Brain microvascular endothelial cell (primary cell): ENCODE data around the gene UBASH3B.
"Not testable (repeated sequence)": the region's sequence is repeated elsewhere in the genome, so short reads cannot be mapped to it uniquely, and the experiment has no call there.

ENCODE experiments used
- DNase-seq: peaks from one replicate; pipeline ENCODE4 v3.0.0-alpha.2; 2020
- H3K27ac ChIP-seq: fragments of 250-450 bp; sonication (Bioruptor Pico); 2 replicates; pipeline ENCODE4 v1.5.1; 2020; ENCODE audit warnings: mild to moderate bottlenecking, moderate library complexity
- H3K27me3 ChIP-seq: fragments of 250-450 bp; sonication (Bioruptor Pico); replicated peaks from 2 replicates; pipeline ENCODE4 v1.5.1; 2020; ENCODE audit warnings: mild to moderate bottlenecking
- H3K36me3 ChIP-seq: fragments of 250-450 bp; sonication (Bioruptor Pico); replicated peaks from 2 replicates; pipeline ENCODE4 v1.5.1; 2020; ENCODE audit warnings: mild to moderate bottlenecking
- H3K4me3 ChIP-seq: 2 replicates; pipeline ENCODE4 v1.5.1; 2011; ENCODE audit warnings: low read depth, mild to moderate bottlenecking, control low read depth, low read length, moderate library complexity
- in situ Hi-C: cut with HindIII; loops from 2 replicates; pipeline ENCODE4 v1.10.0; 2017; ENCODE audit warnings: low sequenced_read_pairs, low pct_ligation_motif_present
- TF ChIP-seq, protein P1 (sequence below): IDR thresholded peaks from 2 replicates; pipeline ENCODE4 v1.5.1; 2011; ENCODE audit warnings: low read depth, mild to moderate bottlenecking, moderate library complexity, low read length, control low read depth, inconsistent platforms; ENCODE audit errors: missing control alignments

The UBASH3B gene

DNA sequence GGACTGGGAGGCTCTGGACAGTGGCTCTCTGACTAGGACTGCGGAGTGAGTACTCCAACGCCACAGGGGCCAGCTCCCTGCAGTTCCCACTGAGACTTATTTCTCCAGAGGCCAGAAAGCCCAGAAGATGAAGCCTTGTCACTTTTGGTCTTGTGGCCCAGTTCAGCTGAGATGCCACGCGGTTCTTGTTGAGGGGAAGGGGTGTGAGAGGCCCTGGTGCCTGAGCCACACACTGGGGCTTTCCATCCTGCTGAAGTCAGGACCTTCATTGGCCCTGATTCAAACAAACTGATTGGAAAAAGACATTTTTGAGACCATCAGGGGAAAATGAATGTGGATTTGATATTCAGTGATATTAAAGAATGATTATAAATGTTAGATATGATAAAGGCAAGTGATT lies 73.6 kb downstream of the UBASH3B start:
- H3K4me3 ChIP-seq = no peak overlapping the region
- no peaks in the 10 kb centered on the region for H3K27me3 ChIP-seq
- TF ChIP-seq, protein P1, sequence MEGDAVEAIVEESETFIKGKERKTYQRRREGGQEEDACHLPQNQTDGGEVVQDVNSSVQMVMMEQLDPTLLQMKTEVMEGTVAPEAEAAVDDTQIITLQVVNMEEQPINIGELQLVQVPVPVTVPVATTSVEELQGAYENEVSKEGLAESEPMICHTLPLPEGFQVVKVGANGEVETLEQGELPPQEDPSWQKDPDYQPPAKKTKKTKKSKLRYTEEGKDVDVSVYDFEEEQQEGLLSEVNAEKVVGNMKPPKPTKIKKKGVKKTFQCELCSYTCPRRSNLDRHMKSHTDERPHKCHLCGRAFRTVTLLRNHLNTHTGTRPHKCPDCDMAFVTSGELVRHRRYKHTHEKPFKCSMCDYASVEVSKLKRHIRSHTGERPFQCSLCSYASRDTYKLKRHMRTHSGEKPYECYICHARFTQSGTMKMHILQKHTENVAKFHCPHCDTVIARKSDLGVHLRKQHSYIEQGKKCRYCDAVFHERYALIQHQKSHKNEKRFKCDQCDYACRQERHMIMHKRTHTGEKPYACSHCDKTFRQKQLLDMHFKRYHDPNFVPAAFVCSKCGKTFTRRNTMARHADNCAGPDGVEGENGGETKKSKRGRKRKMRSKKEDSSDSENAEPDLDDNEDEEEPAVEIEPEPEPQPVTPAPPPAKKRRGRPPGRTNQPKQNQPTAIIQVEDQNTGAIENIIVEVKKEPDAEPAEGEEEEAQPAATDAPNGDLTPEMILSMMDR = no peak
- no peaks in the 10 kb centered on the region for H3K36me3 ChIP-seq
- DNase-seq = no peak
- in situ Hi-C loops = loop anchor here (25.0 kb wide), 1 partner anchor 92 kb away; no protein-coding TSS in a partner anchor
- H3K27ac ChIP-seq = no peak overlapping the region

DNA sequence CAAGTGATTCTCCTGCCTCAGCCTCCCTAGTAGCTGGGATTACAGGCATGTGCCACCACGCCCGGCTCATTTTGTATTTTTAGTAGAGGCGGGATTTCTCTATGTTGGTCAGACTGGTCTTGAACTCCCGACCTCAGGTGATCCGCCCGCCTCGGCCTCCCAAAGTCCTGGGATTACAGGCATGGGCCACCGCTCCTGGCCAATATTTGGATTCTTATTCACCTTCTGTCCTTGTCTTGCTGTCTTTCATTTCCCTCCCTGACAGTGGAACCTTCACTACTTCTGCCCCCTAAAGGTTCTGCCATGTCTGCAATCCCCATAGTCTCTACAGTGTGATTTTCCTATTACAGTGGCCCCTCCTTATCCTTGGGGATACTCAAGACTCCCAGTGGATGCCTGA lies 75.2 kb downstream of the UBASH3B start:
- not testable (repeated sequence) for DNase-seq, H3K27me3 ChIP-seq, H3K4me3 ChIP-seq, H3K36me3 ChIP-seq
- in situ Hi-C loops = loop anchor here (25.0 kb wide), 1 partner anchor 93 kb away; no protein-coding TSS in a partner anchor
- peak overlapping the region; percentile 78 for H3K27ac ChIP-seq

DNA sequence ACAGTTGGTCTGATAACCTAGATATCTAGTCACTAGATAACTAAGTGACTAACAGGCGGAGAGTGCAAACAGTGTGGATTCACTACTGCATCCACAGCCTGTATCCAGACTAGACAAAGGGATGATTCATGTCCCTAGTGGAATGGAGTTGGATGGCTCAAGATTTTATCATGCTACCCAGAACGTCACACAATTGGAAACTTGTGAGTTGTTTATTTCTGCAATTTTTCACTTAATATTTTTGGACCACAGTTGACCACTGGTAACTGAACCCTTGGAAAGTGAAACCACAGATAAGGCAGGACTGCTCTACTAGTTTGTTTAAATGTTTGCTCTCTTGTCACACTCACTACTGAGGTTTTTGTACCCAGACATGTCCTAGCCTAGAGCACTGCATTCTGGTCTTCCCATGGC lies 76.0 kb downstream of the UBASH3B start:
- no peaks in the 10 kb centered on the region for H3K36me3 ChIP-seq
- H3K4me3 ChIP-seq = no peak overlapping the region
- DNase-seq = peak; percentile 98
- in situ Hi-C loops = loop anchor here (25.0 kb wide), 1 partner anchor 94 kb away; no protein-coding TSS in a partner anchor
- TF ChIP-seq, protein P1 = no peak
- H3K27ac ChIP-seq = peak overlapping the region; percentile 95
- H3K27me3 ChIP-seq = no peaks in the 10 kb centered on the region

DNA sequence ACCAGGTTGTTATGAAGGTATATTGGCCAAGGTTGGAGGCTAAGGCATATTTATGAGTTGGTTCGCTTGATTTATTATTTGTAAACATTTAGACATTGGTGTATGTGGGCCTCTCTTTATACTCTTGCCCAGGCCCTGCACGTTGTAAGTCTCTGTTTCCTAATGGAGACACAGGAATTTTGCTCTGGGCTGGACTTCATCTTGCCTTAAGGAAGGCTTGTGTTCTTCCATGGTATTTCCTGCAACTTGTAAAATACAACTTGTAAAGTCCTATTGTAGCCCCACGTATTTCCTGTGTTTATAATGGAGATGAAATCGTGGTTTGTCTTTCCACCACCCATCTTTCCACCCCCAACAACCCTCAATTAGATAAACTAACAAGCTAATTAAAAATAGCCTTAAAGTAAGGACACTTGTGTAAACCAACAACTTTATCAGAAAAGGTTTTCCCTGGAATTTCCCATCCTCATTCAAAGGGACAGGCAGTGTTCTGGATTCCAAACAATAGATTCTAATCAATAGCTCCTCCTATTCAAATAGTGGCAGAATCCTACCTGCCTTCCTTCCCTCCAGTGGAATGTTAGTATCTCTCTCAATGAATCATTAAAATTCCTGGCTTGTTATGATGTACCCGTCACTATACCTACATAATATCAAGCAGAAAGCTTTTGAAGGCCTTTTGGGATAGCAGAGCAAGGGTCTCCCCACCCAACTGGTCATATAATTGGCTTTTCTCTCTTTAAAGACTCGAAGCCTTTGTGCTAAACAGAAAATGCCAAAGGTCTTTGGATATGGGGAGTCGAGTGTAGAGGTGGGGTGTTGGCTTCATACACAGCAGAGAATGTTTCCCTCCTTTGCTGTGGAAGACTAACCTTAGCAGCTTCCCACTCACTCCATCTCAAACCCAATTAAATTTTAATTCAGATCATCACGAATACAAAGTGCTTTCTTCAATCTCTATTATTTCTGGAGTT lies 77.1 kb downstream of the UBASH3B start:
- Histone ChIP-seq H3K36me3 (no peaks in the 10 kb centered on the region), H3K27me3 (no peaks in the 10 kb centered on the region), H3K27ac (peak overlapping the region; percentile 95), H3K4me3 (no peak overlapping the region)
- in situ Hi-C loops = loop anchor here (25.0 kb wide), 1 partner anchor 95 kb away; no protein-coding TSS in a partner anchor
- no peak for DNase-seq
- TF ChIP-seq, protein P1 = no peak

DNA sequence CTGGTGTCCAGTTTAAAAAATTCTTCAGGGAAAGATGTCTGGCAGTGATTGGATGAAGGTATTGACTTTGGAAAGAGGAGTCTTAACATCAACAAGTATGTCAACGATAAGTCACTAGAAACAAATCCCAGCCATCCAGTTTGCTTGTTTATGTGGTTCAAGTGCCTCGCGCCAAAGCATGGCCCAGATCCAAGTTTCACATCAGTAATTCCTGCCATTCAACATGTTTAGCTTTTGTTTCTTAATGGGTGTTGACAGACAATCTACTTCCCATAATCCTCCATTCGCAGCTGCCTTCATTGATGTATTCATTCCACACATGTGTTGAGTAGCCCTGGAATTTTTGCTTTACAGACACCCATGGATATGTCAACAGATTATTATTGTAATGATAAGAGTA lies 77.8 kb downstream of the UBASH3B start:
- peak overlapping the region; percentile 95 for H3K27ac ChIP-seq
- H3K36me3 ChIP-seq = no peaks in the 10 kb centered on the region
- peak; percentile 98 for DNase-seq
- no peak overlapping the region for H3K4me3 ChIP-seq
- TF ChIP-seq, protein P1 = no peak
- in situ Hi-C loops = loop anchor here (25.0 kb wide), 1 partner anchor 96 kb away; no protein-coding TSS in a partner anchor
- no peaks in the 10 kb centered on the region for H3K27me3 ChIP-seq

DNA sequence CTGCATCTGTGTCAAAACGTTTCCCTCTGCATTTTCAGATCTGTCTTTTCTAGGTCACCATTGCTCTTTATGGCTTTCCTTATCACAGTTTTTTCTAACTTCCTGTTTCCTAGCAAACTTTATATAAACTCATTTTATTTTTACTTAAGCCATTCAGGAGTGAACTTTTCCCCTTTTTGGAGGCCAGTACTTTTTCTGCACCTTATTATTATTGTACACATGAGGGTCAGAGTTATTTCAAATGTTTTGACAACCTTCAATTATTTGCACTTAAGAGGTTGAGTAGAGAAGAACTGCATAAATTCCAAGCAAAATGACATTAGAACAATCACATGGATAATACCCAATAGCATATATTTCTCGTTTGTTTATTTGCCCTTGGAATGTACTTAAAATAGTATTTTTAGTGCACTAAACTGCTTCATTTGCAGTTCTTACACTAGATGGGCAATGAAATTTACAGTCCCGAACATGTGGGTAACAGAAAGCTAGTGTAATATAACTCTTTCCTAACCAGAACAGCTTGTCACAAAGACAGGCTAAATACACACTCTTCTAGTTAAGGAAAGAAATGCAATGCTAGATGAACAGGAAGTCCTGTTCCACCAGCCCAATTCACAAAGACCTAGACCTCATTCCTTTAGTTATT lies 79.5 kb downstream of the UBASH3B start:
- H3K36me3 ChIP-seq = no peaks in the 10 kb centered on the region
- H3K27me3 ChIP-seq = no peaks in the 10 kb centered on the region
- TF ChIP-seq, protein P1 = no peak
- in situ Hi-C loops = loop anchor here (25.0 kb wide), 1 partner anchor 98 kb away; no protein-coding TSS in a partner anchor
- H3K4me3 ChIP-seq = no peak overlapping the region
- no peak for DNase-seq
- H3K27ac ChIP-seq = no peak overlapping the region
